ENCODE results near the gene KRTAP10-10.

GRCh38 chr21:44640761-44641160 lies 3.6 kb downstream of the KRTAP10-10 start:
- TF ChIP-seq PHF8 (conservative IDR thresholded peaks at IDR 0.05; ENCODE audit: low read depth, low read length), result no peak
- no peak for TF ChIP-seq POLR2A (IDR thresholded peaks at IDR 0.05; ENCODE audit: control extremely low read depth in 1 of 2, low read depth in 2 of 2, low read length in 2 of 2)
- TF ChIP-seq FOSL1 (IDR thresholded peaks at IDR 0.05; ENCODE audit: insufficient read depth, low read depth, low read length), result no peak
- no peak for TF ChIP-seq CTCF (IDR thresholded peaks at IDR 0.05; ENCODE audit: control extremely low read depth in 1 of 3, insufficient read depth in 1 of 3, low read depth in 1 of 3, low read length in 3 of 3)
- no peak for TF ChIP-seq NRF1 (IDR thresholded peaks at IDR 0.05; ENCODE audit: low read depth, low read length)
- no peak for TF ChIP-seq JUN (IDR thresholded peaks at IDR 0.05; ENCODE audit: low read depth, low read length)
- TF ChIP-seq CEBPB (IDR thresholded peaks at IDR 0.05; ENCODE audit: low read depth, low read length), result no peak
- TF ChIP-seq CBX5 (IDR thresholded peaks at IDR 0.05; ENCODE audit: low read depth, low read length), result no peak
- no peak for TF ChIP-seq ZNF274 (IDR thresholded peaks at IDR 0.05; ENCODE audit: borderline replicate concordance, extremely low read depth, low read length)
- no peak for TF ChIP-seq KDM5A (IDR thresholded peaks at IDR 0.05; ENCODE audit: low read length)

Measured in H1 (cell line).